H1 (cell line): Measurements from ENCODE around the gene MAPK14. TPM values are rescaled to one million over a fixed set of nuclear protein-coding genes. Genes with fewer than 3 reads are reported as not detected.

Experiments
- BRCA1 ChIP-seq: IDR thresholded peaks from 2 replicates; pipeline ENCODE4 v1.6.1; 2012; ENCODE audit warnings: low read depth, low read length, improper control_type of control experiment
- EP300 ChIP-seq, 2 experiments: IDR thresholded peaks; 1 replicate in 1 of 2; 2 replicates in 1 of 2; pipeline ENCODE4 v1.6.1; 2011 to 2012; ENCODE audit warnings: low read depth in 2 of 2, low read length in 2 of 2, mild to moderate bottlenecking in 2 of 2, borderline replicate concordance in 1 of 2, inconsistent platforms in 1 of 2, moderate library complexity in 1 of 2
- GABPA ChIP-seq: IDR thresholded peaks from 2 replicates; pipeline ENCODE4 v1.6.1; 2011; ENCODE audit warnings: mild to moderate bottlenecking, low read length, moderate library complexity, borderline replicate concordance; ENCODE audit not compliant: insufficient read depth
- GTF2F1 ChIP-seq: IDR thresholded peaks from 2 replicates; pipeline ENCODE4 v1.6.1; 2012; ENCODE audit warnings: low read depth, low read length, improper control_type of control experiment, borderline replicate concordance
- PHF8 ChIP-seq: fragments of 200-600 bp; sonication (generic); conservative IDR thresholded peaks from 2 replicates; pipeline ENCODE4 v1.7.1; 2012; ENCODE audit warnings: low read depth, mild to moderate bottlenecking, inconsistent platforms, low read length, moderate library complexity
- RFX5 ChIP-seq: IDR thresholded peaks from 2 replicates; pipeline ENCODE4 v1.6.1; 2011; ENCODE audit warnings: low read depth, low read length, improper control_type of control experiment, borderline replicate concordance
- SP4 ChIP-seq: IDR thresholded peaks from 2 replicates; pipeline ENCODE4 v1.6.1; 2012; ENCODE audit warnings: low read length, inconsistent platforms
- polyA plus RNA-seq, 7 experiments: library from polyadenylated mRNA; depleted of rRNA in 3 of 7; stranded (reverse) in 5 of 7; unstranded in 2 of 7; fragments of >200 nt in 5 of 7; fragments of 200-250 nt in 2 of 7; gene quantifications; 1 replicate in 5 of 7; 2 replicates in 1 of 7; 4 replicates in 1 of 7; pipeline versions ENCODE4 v1.2.1 to v1.2.3, GENCODE V29; 2011 to 2013; ENCODE audit warnings: missing spikeins in 2 of 7, mixed read lengths in 2 of 7
- total RNA-seq: library from RNA; stranded (reverse); fragmentation: NEBNext Ultra II Directional; extraction: Animal tissue kit (Norgen Biotek cat#: 25700); gene quantifications from 2 replicates; pipeline ENCODE4 v1.2.1, GENCODE V29; 2021

The MAPK14 gene
- total and polyA plus RNA-seq, 2 of the 8 experiments (the other 6 are each of a cell fraction or from before 2014, with no cell fraction given), result 18.1 to 39.3 TPM

DNA sequence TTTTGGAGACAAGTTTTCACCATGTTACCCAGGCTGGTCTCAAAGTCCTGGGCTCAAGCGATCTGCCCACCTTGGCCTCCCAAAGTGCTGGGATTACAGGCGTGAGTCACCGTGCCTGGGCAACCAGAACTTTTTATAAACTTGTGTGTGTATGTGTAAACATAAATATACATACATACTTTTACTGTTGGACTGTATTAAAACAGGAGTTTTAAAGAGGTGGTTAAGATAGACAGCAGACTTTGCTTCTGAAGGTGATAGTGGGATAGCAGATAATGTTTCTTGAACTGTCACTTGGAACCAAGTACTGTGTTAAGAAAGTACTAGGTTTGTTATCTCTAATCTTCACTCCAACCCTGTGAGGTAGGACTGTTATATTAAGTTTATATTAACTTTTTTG is 74.1 kb downstream of the MAPK14 start (continued):
- no peak for TF ChIP-seq EP300 (IDR thresholded peaks at IDR 0.05; ENCODE audit: borderline replicate concordance in 1 of 2, low read depth in 2 of 2, low read length in 2 of 2)
- TF ChIP-seq RFX5, result no peak
- no peak for TF ChIP-seq BRCA1
- no peak for TF ChIP-seq SP4
- TF ChIP-seq PHF8, result no peak
- no peak for TF ChIP-seq GTF2F1
- TF ChIP-seq GABPA, result no peak
